NCI-H748 (cell line): Measurements from ENCODE around the gene LRRC8C.
"Not testable (repeated sequence)": the region's sequence is repeated elsewhere in the genome, so short reads cannot be mapped to it uniquely, and the experiment has no call there.

Experiments used
- DNase-seq: peaks from one replicate; lab custom pipeline; 2025; ENCODE audit not compliant: unreplicated experiment; lab: John Stamatoyannopoulos, UW

The LRRC8C gene

DNA sequence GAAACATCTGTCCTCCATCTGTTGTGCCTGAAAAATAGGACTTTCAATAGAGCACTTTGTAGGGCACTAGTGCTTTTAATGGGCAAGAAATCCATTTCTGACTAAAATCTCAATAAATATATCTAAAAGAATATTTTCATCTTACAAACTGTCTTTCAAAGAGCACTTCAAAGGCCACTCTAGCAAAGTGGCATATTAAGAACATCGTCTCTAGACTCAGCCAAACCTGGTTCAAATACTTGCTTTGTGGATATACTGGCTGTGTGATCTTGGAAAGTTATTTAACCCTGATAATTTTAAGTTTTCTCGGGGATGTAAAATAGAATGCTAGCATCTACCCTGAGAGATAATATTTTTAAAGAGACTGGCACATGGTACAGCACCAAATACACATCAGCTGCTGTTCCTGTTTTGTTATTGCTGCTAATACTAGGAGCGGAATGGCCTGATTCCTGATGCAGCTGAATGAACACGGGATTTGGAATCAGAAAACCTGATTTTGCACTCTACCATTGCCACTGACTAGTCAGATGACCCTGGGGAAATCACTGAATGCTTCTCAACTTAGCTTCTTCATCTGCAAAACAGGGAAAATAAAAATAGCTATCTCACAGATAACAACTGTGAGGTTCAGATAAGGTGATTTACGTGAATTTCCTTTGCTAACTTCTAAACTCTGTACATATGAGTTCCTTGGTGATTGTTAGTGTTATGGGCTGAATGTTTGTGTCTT, 25.2 kb upstream of the LRRC8C start:
- DNase-seq: no peak

DNA sequence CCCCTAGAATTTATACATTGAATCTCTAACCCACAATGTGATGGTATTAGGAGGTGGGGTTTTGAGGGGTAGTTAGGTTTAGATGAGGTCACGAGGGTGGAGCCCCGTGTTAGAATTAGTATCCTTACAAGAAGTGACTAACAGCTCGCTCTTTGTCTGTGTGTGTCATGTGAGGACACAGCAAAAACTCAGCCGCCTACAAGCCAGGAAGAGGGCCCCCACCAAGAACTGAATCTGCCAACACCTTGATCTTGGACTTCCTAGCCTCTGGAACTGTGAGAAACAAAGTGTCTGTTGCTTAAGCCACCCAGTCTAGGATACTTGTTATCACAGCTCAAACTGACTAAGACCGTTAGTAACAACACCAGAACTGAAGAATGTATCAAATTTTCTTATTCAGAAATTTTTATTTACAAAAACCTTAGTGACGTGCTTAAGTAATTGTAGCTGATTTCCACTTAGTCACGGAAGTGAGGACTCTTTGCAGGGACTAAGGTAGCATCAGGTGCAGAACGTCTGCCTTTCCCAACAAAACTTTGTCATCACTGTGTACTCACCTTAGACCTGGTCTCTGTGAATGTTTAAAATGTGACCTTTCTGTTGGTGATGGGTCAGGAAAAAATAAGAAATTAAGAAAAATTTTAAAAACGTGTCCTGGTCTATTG, 24.5 kb upstream of the LRRC8C start:
- DNase-seq: no peak

DNA sequence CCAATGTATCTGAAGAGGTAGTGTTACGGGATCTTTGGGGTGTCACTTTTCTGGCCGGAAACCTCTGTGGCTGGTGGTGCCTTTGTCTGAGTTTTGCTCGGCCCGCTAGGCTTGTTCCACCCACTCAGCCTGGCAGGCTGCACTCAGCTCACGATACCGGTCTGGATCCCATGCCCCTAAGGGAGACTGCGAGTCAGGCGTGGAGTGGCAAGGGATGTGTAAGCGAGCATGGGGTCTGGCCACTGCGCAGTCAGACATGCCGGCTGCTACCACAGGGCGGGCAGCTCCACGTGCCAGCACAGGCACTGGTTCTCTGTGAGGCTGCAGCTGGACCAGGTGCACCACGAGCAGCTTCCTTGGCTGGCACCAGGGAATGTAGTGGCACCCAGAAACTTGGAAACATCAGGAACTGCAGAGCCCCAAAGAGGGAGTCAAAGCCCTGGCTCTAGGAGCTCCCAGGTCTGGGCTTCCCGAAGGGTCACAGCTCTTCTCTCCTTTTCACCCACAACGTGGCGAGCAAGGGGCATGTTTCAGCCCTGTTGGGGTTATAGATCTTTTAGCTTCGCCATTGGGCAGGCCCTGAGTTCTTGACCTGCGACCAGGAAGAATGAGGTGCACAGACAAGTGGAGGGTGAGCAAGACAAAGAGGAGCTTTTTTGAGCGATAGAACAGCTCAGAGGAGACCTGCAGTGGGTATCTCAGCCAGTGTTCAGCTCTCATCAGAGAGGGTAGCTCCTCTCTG, 23.8 kb upstream of the LRRC8C start:
- DNase-seq: no peak

DNA sequence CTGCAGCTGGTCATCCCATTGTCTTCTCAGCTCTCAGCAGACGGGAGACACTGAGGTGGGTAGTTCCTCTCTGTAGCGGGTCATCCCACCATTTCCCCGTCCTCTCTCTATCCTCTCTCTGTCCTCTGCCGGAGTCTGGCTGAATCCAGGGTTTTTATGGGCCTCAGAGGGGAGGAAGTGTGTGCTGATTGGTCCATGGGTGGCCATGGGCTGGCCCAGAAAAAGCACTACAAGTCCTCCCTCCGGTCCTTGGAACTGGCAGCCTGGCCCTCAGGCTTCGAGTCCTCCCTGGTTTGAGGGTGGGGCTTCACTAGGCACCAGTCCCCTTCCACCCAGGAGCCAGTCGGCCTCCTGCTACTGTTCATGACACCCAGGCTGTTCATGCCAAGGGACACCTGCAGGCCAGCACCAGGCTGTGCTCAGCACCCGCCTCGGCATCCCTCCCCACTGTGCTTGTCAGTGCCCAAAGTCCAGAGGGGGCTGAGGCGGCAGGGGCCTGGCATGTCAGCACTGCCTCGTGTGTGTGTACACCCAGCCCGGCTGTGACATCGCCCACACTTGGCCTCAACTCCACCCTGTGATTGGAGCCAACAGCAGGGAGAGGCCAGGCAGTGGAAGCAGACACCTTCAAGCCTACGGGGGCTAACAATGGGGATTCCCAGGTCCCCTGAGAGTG, 23.0 kb upstream of the LRRC8C start:
- DNase-seq: no peak

DNA sequence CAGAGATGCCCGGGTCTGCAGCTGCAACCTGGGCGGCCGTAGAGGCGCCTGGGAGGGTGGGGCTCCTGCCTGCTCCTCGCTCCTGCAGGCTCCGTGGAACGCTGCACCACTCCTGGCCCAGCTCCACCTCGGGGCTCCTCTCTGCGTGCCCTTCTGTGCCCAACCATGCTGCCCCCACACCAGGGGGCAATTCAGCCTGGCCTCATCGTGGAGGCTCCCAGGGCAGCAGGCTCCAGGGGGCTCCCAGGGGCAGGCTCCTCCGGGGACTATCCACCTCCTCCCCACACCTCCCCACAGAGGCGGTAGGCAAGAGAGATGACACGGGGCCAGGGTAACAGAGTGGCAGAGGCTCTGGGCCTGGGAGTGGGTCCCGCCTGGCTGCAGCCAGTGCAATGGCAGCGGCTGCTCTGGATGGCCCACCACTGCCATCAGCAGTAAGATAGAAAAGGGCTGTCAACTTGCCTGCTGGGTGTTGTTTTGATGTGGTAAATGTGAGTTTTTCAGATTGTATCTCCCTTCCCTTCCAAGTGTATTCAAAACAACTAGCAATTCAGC, 22.4 kb upstream of the LRRC8C start:
- no peak for DNase-seq

DNA sequence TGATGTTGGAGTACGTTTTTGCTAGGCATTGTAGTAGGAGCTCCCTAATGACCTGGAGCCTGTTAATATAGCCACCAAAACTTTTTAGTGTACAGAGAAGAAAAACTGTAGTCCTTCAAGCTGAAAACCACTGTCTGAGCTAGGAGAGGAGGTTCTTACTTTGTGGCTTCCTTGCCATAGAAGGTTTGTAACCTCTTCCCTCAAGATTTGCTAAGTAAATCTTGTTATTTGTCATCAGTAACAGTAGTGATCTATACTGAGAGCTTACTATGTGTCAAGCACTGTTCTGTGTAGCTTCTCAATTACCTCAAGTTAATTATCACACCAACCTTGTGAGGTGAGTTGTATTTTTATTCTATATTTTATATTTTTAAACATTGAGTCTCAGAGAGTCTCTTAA, 21.2 kb upstream of the LRRC8C start:
- DNase-seq: no peak

DNA sequence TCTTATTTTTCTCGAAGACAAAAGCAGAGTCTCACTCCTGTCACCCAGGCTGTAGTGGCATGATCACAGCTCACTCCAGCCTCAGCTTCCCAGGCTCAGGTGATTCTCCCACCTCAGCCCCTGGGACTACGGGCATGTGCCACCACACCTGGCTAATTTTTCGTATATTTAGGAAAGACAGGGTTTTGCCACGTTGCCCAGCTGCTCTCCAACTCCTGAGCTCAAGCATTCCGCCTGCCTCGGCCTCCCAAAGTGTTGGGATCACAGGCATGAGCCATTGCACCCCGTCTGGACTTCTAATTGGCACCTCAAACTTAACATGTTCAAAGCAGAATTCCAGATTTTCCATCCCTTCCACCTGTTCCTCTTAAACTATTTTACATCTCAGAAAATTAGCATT, 19.0 kb upstream of the LRRC8C start:
- DNase-seq: no peak

DNA sequence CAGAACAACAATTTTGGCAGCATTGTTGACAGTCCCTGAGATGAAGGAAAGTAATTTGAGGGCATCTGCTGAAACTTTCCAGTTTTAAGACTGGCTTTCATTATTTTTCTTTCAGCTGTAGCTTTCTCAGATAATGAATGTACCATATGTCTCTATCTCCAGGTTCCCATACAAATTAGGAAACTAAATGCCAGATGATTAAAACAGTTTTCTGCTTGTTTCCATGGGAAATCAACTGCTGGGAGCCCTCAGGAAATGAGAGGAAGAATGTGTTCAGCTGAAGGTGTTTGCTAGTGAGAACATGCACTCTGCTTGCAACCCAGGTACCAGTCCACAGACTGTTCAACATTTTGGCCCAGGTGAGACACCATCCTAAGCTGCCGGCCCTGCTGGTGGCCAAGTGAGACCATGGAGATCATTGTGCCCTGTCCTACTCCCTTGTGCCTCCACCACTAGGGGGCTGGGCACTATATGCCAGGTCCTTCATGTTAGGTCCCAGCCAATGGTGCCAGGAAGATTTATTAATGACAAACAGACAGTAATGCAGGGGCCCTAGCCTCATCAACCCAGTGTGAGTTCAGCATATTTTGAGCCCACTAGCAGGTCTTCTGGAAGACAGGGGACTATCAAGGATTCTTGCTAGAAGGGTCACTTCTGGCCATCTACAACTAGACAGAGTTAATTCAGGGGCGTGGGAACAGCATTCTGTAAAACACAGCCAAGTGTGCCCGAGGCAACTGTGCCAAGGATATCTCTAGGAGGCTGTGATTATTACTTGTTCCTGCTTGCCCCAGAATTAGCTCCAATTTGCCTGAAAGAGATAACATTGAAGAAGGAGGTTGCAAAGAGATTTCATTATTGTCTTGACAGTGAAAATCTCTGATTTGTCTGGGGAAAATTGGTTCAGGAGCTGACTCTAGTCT, 17.0 kb upstream of the LRRC8C start:
- DNase-seq: peak; percentile 23

DNA sequence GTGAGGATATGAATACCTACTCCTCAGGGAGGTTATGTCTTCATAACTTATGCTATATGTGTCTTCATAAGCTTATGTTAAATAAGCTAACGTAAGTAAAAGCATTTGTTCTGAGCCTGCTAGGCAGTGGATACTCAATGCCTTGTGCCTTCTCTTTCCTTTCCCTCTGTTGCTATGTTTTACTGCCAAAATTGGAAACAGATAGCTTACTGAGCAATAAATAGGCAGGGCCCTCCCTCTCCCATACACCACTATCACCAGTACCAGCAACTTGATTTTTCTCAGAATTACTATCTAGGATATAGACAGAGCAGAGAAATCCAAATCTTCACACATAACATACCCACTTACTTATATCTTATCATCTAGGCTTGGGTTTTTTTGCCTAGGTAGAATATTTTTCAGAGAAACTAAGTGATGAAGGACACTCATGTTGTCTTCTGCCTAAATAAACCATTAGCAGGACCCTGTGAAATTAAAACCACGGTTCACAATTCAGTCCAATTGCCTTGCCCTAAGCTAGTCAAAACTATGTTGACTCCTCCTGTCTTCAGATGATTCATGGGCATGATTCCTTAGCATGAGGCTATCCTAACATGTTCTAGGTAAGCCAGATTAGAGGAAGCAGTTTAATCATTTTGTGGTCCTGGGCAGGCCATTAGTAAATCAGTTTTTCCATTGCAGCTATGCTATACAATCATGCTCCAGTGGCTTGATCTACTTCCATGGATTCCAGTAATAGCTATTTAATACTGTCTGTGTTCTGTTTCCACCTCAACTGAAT, 15.9 kb upstream of the LRRC8C start:
- no peak for DNase-seq

DNA sequence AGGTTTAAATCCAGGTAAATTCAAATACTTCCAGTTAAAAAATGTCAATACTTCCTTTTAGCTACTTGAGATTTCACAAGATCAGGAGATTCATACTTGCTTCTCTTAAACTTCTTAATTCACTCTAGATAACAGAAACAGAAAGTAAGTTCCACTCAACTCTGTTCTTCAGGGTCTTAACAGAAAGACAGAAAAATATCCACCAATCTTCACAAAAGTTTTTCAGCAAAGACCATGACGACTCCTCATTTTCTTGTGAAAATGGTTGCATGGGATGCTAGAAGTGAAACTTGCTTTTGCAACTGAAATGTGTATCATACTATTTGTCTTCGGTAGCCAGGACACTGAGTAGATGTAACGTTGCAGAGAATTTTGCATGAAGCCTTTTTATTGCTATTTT, 12.3 kb upstream of the LRRC8C start:
- DNase-seq: no peak

DNA sequence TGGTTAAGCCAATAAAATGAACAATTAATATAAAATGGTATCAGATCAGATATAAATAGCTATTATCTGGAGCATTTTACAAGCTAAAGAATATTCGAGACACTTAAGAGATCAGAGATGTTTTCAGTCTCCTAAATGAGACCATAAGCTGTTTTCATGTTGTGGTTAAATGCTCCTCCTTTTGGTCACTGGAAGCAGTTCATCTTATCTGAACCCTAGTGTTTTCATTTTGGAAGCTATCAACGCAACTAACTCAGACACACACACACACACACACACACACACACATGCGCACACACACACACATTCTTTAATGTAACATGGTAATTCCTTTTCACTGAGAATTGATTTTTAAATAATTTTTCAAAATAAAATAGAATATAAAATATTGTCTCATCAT, 10.0 kb upstream of the LRRC8C start:
- no peak for DNase-seq

DNA sequence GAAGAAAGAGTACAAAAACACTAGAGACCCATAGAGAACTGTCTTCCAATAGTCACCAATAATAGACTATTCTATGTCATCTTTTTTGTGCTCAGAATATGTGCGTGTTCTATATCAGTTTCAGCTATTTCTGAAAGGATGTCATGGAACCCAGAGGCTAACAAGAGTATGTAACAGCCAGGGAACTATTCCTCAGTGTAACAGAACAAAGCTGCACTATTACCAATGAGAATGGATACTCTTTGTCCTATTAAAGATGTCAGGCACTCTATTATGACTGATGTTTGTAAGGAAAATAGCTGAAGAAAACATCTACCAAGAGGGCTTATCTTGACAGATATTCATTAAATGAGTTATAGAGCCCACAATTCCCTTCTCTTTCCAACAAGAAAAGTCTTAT, 8.6 kb upstream of the LRRC8C start:
- no peak for DNase-seq

DNA sequence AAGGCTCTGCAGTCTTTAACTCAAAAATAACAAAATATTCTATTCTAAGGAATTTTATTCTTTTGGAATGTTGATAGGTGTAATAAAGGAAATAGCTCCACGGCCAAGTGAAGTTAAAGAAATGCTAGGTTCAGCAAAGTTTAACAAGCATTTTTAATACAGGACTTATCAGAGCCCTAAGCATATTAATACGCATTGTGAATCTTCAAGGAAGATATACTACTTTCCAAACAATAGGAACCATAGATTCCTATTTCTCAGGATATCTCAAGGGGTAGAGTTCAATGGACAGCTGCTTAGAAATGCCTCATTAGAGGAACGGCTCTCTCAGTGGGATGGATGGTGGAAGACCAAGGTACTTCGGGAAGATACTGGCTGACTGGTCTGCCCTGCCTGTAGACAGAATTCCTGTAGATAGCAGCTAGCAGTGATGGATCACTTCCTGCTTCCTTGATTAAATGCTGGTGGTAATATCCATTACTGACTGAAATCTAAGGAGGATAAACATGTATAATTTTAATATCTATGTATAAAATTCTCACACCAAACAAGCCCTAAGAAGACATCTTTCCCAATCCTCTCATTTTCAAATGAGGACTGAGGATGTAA, 8.1 kb upstream of the LRRC8C start:
- no peak for DNase-seq

DNA sequence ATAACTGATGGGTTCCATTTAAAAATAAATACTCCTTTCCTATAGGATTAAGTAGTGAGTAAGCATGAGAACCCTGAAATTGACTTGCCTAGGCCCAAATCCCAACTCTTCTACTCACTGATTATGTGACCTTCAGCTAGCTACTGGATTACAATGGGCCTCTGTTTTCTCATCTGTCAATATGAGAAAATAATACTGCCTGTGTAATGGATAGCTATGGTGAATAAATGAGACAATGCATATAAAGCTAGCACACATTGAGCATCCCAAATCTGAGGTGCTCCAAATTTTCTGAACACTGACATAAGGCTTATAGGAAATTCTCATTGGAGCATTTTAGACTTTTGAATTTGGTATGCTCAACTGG, 5.3 kb upstream of the LRRC8C start:
- no peak for DNase-seq

DNA sequence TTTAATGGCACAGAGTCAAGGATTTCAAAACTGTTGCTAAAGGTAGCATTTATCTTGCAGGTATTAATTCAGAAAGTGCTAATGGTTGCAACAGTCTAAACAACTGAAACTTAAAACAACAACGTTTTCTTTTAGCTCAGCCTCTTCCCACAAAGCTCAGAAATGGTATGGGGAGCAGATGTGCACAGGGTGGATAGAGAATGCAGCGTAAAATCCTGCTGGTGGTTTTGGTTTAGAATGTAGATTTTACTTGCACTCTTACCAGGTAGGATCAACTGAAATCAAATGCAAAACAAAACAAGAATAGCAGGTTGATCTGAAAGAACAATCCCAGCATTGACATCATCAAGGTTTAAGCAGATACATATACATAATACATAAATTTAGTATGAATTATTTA, 3.8 kb upstream of the LRRC8C start:
- DNase-seq: no peak

DNA sequence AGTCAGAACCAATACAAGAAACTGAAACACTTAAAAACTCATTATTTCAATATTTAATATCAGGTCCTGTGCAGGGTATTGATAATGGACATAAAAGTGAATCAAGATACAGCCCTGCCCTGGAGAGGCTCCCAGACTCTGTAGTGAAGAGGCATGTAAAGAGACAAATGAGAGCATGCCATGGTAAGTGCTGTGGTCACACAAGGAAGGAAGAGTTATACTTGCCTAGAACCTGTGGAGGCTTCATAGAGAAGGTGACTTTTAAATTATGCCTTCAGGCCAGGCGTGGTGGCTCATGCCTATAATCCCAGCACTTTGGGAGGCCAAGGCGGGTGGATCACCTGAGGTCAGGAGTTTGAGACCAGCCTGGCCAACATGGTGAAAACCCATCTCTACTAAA, 3.3 kb upstream of the LRRC8C start:
- DNase-seq: not testable (repeated sequence)

DNA sequence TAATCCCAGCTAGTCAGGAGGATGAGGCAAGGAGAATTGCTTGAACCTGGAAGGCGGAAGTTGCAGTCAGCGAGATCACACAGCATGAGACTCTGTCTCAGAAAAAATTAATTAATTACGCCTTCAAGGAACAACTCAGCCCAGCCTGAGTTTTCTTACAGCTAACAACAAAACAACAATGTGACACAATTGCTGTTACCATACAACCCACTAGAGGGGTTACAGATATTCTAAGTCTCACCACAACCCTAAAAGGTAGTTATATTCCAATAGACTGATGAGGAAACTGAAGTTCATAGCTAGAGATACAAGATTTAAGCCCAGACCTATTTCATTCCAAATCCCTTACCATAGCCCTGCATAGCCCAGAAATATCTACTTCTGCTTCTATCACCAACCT, 2.9 kb upstream of the LRRC8C start:
- no peak for DNase-seq

DNA sequence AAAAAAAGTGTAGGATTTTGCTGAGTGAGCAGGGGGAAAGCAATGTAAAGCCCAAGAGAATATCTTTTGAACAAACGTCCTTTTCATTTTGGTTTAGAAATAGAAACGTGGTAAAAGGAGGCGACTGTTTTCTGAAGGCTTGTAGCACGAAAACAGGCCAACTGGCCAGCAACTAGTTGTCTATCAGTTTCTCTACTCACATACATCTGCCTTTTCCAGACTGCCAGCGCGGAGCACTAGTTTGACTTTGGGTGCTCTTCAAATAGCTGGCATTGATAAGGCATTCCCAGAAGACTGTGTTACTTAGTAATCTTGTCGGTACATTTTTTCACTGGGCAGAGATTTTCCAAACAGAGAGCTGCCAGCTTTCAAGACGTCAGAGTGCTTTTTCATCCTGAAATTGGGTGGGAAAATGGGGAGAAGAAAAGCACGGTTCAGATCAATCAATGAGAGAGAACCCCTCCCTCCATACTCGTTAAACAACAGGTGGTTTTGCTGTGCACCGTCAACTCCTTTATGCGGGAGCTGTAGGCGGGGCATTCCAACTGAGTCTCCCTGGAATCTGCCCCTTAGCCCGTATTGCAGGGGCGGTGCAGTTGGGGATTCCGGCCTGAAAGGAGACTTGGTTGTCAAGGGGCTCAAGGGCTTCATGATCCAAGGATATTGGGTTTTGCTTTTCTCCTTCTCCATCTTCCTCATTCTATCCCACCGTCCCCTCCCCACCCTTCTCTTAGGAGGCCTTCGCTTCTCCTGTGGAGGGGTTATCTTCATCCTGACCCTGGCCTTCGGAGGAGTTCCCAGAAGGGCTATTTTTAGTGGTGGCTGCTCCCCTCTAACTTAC, 884 bp upstream of the LRRC8C start:
- peak; percentile 50 for DNase-seq
